ENCODE results near the gene PADI1. TPM values are rescaled to one million over a fixed set of nuclear protein-coding genes. Genes with fewer than 3 reads are reported as not detected.

The PADI1 gene
- total RNA-seq, 1 donor = under 0.01 TPM

GRCh38 chr1:17211377-17211776 is 6.4 kb downstream of the PADI1 start:
- H3K4me1 ChIP-seq (ENCODE audit: insufficient read depth, low read length) = peaks cover 31% of the 10 kb centered on the region
- no peaks in the 10 kb centered on the region for H3K36me3 ChIP-seq (ENCODE audit: insufficient read depth, low read length)
- H3K4me2 ChIP-seq (ENCODE audit: insufficient read depth, low read length) = no peak overlapping the region
- TF ChIP-seq CTCF (IDR thresholded peaks at IDR 0.05; ENCODE audit: extremely low read depth, low read depth, low read length) = no peak
- H2AFZ ChIP-seq (ENCODE audit: low read length) = no peak overlapping the region
- H3K4me3 ChIP-seq (ENCODE audit: insufficient read depth, low read length) = no peak overlapping the region
- no peaks in the 10 kb centered on the region for H3K27me3 ChIP-seq (ENCODE audit: insufficient read depth, low read length)
- no peaks in the 10 kb centered on the region for H4K20me1 ChIP-seq (ENCODE audit: insufficient read depth, low read length)
- H3K79me2 ChIP-seq (ENCODE audit: insufficient read depth, low read length) = no peaks in the 10 kb centered on the region
- H3K27ac ChIP-seq (ENCODE audit: low read depth, low read length) = no peak overlapping the region
- no peaks in the 10 kb centered on the region for H3K9me3 ChIP-seq (ENCODE audit: low read depth, low read length)
- no peak for DNase-seq (ENCODE audit: insufficient read length, low spot score, missing footprints)

- Histone ChIP-seq H3K4me2 (ENCODE audit: insufficient read depth, low read length) (no peak overlapping the region), H3K27ac (ENCODE audit: low read depth, low read length) (no peak overlapping the region), H4K20me1 (ENCODE audit: insufficient read depth, low read length) (no peaks in the 10 kb centered on the region), H3K9me3 (ENCODE audit: low read depth, low read length) (no peaks in the 10 kb centered on the region), H2AFZ (ENCODE audit: low read length) (no peak overlapping the region), H3K4me3 (ENCODE audit: insufficient read depth, low read length) (no peak overlapping the region), H3K4me1 (ENCODE audit: insufficient read depth, low read length) (peaks cover 31% of the 10 kb centered on the region), H3K79me2 (ENCODE audit: insufficient read depth, low read length) (no peaks in the 10 kb centered on the region), H3K27me3 (ENCODE audit: insufficient read depth, low read length) (no peaks in the 10 kb centered on the region), H3K36me3 (ENCODE audit: insufficient read depth, low read length) (no peaks in the 10 kb centered on the region)
- peak; percentile 76 for DNase-seq (ENCODE audit: insufficient read length, low spot score, missing footprints)
- TF ChIP-seq CTCF (IDR thresholded peaks at IDR 0.05; ENCODE audit: extremely low read depth, low read depth, low read length) = no peak
Measured at GRCh38 chr1:17212009-17212408, 7.1 kb downstream of the PADI1 start.

GRCh38 chr1:17212487-17213121 is 7.7 kb downstream of the PADI1 start:
- no peaks in the 10 kb centered on the region for H3K9me3 ChIP-seq (ENCODE audit: low read depth, low read length)
- H3K4me3 ChIP-seq (ENCODE audit: insufficient read depth, low read length) = peak overlapping the region; percentile 12
- DNase-seq (ENCODE audit: insufficient read length, low spot score, missing footprints) = peak; percentile 95
- H3K79me2 ChIP-seq (ENCODE audit: insufficient read depth, low read length) = no peaks in the 10 kb centered on the region
- peak overlapping the region; percentile 23 for H3K27ac ChIP-seq (ENCODE audit: low read depth, low read length)
- H2AFZ ChIP-seq (ENCODE audit: low read length) = peak overlapping the region; percentile 78
- no peaks in the 10 kb centered on the region for H3K36me3 ChIP-seq (ENCODE audit: insufficient read depth, low read length)
- H3K4me2 ChIP-seq (ENCODE audit: insufficient read depth, low read length) = peak overlapping the region; percentile 44
- H3K27me3 ChIP-seq (ENCODE audit: insufficient read depth, low read length) = no peaks in the 10 kb centered on the region
- H4K20me1 ChIP-seq (ENCODE audit: insufficient read depth, low read length) = no peaks in the 10 kb centered on the region
- TF ChIP-seq CTCF (IDR thresholded peaks at IDR 0.05; ENCODE audit: extremely low read depth, low read depth, low read length) = no peak
- peaks cover 31% of the 10 kb centered on the region for H3K4me1 ChIP-seq (ENCODE audit: insufficient read depth, low read length)

- Histone ChIP-seq H3K79me2 (ENCODE audit: insufficient read depth, low read length) (no peaks in the 10 kb centered on the region), H2AFZ (ENCODE audit: low read length) (peak overlapping the region; percentile 78), H3K36me3 (ENCODE audit: insufficient read depth, low read length) (no peaks in the 10 kb centered on the region), H3K27me3 (ENCODE audit: insufficient read depth, low read length) (no peaks in the 10 kb centered on the region), H3K4me2 (ENCODE audit: insufficient read depth, low read length) (peak overlapping the region; percentile 44), H3K27ac (ENCODE audit: low read depth, low read length) (peak overlapping the region; percentile 23), H3K4me3 (ENCODE audit: insufficient read depth, low read length) (no peak overlapping the region), H3K9me3 (ENCODE audit: low read depth, low read length) (no peaks in the 10 kb centered on the region), H4K20me1 (ENCODE audit: insufficient read depth, low read length) (no peaks in the 10 kb centered on the region), H3K4me1 (ENCODE audit: insufficient read depth, low read length) (peaks cover 28% of the 10 kb centered on the region)
- no peak for TF ChIP-seq CTCF (IDR thresholded peaks at IDR 0.05; ENCODE audit: extremely low read depth, low read depth, low read length)
- DNase-seq (ENCODE audit: insufficient read length, low spot score, missing footprints) = no peak
Measured at GRCh38 chr1:17213148-17213781, 8.3 kb downstream of the PADI1 start.

Data from osteoblast (primary cell).